ENCODE results near the gene TLR3. TPM values are rescaled to one million over a fixed set of nuclear protein-coding genes. Genes with fewer than 3 reads are reported as not detected.

TLR3 gene
- total and polyA plus RNA-seq, 2 donors (not counting 3 experiments of a cell fraction or from before 2014, with no cell fraction given): 1.6 to 5.2 TPM

- Histone ChIP-seq H3K36me3 (ENCODE audit: control insufficient read depth in 2 of 2, extremely low read depth in 1 of 2, insufficient read depth in 2 of 2, low read length in 2 of 2) (no peaks in the 10 kb centered on the region), H3K79me2 (ENCODE audit: control insufficient read depth, insufficient read depth, low read length) (no peaks in the 10 kb centered on the region), H3K9ac (replicated peaks; ENCODE audit: extremely low read depth, insufficient read depth, low read length) (no peak overlapping the region), H3K27me3 (ENCODE audit: control insufficient read depth in 2 of 2, insufficient read depth in 2 of 2, low read length in 2 of 2) (peaks cover 28 to 33% of the 10 kb centered on the region in 2 experiments), H3K4me1 (ENCODE audit: control insufficient read depth, extremely low read depth, insufficient read depth, low read length) (peaks cover 3% of the 10 kb centered on the region), H4K20me1 (replicated peaks; ENCODE audit: control insufficient read depth, extremely low read depth, insufficient read depth, low read length) (no peaks in the 10 kb centered on the region), H3K9me3 (replicated peaks; ENCODE audit: control insufficient read depth, insufficient read depth, low read length) (no peaks in the 10 kb centered on the region), H3K4me3 (replicated peaks in 1 of 3; ENCODE audit: insufficient read depth in 1 of 3, low read depth in 1 of 3, low read length in 3 of 3) (no peak overlapping the region), H3K9me1 (replicated peaks; ENCODE audit: control insufficient read depth, extremely low read depth, insufficient read depth, low read length) (no peaks in the 10 kb centered on the region), H2AFZ (ENCODE audit: low read depth, low read length) (no peak overlapping the region), H3K4me2 (ENCODE audit: insufficient read depth, low read length) (no peak overlapping the region), H3K27ac (ENCODE audit: insufficient read depth, low read depth, low read length) (no peak overlapping the region)
- FAIRE-seq: peak; percentile 55
- POLR2A ChIA-PET: no interaction called here
- CTCF ChIA-PET: interaction anchor here (1.5 kb wide), 1 partner anchor 32 kb away, joined by 9 read pairs; no protein-coding TSS in a partner anchor
- TF ChIP-seq FOS (IDR thresholded peaks at IDR 0.05; ENCODE audit: borderline replicate concordance, insufficient read depth, low read length): no peak
- no peak for TF ChIP-seq GATA2 (IDR thresholded peaks at IDR 0.05; ENCODE audit: insufficient read depth, insufficient read length, low read depth, low read length)
- no peak for TF ChIP-seq POLR2A (IDR thresholded peaks at IDR 0.05; ENCODE audit: low read depth, low read length)
- TF ChIP-seq POLR2AphosphoS5 (IDR thresholded peaks at IDR 0.05; ENCODE audit: insufficient read depth, low read depth, low read length): no peak
- peak; percentile 5 for TF ChIP-seq EZH2 (IDR thresholded peaks at IDR 0.05; ENCODE audit: borderline replicate concordance, low read depth, low read length, severe bottlenecking)
- no TSS peak for BruUV-seq (replicated peaks)
- DNase-seq (ENCODE audit: low read depth, low spot score): no peak
- dilution Hi-C loops (cut with MboI; ENCODE audit: extremely low pct_ligation_motif_present, low sequenced_read_pairs) (no loop called here), intact Hi-C loops (cut with micrococcal nuclease) (no loop called here)
Measured at GRCh38 chr4:186105647-186106321, 36.8 kb downstream of the TLR3 start.

GRCh38 chr4:186107947-186108346 is 39.0 kb downstream of the TLR3 start:
- Histone ChIP-seq H3K27me3 (ENCODE audit: control insufficient read depth in 2 of 2, insufficient read depth in 2 of 2, low read length in 2 of 2) (peaks cover 27 to 32% of the 10 kb centered on the region in 2 experiments), H3K9me1 (replicated peaks; ENCODE audit: control insufficient read depth, extremely low read depth, insufficient read depth, low read length) (no peaks in the 10 kb centered on the region), H3K27ac (ENCODE audit: insufficient read depth, low read depth, low read length) (no peak overlapping the region), H4K20me1 (replicated peaks; ENCODE audit: control insufficient read depth, extremely low read depth, insufficient read depth, low read length) (no peaks in the 10 kb centered on the region), H3K9ac (replicated peaks; ENCODE audit: extremely low read depth, insufficient read depth, low read length) (no peak overlapping the region), H3K36me3 (ENCODE audit: control insufficient read depth in 2 of 2, extremely low read depth in 1 of 2, insufficient read depth in 2 of 2, low read length in 2 of 2) (no peaks in the 10 kb centered on the region), H3K79me2 (ENCODE audit: control insufficient read depth, insufficient read depth, low read length) (no peaks in the 10 kb centered on the region), H2AFZ (ENCODE audit: low read depth, low read length) (no peak overlapping the region), H3K9me3 (replicated peaks; ENCODE audit: control insufficient read depth, insufficient read depth, low read length) (no peaks in the 10 kb centered on the region), H3K4me2 (ENCODE audit: insufficient read depth, low read length) (no peak overlapping the region), H3K4me3 (replicated peaks in 1 of 3; ENCODE audit: insufficient read depth in 1 of 3, low read depth in 1 of 3, low read length in 3 of 3) (no peak overlapping the region), H3K4me1 (ENCODE audit: control insufficient read depth, extremely low read depth, insufficient read depth, low read length) (peaks cover 3% of the 10 kb centered on the region)
- CTCF ChIA-PET: no interaction called here
- BruUV-seq (replicated peaks): no TSS peak
- no peak for TF ChIP-seq GATA2 (IDR thresholded peaks at IDR 0.05; ENCODE audit: insufficient read depth, insufficient read length, low read depth, low read length)
- no peak for TF ChIP-seq MYC (IDR thresholded peaks at IDR 0.05; ENCODE audit: low read depth, low read length)
- no peak for TF ChIP-seq JUN (IDR thresholded peaks at IDR 0.05; ENCODE audit: borderline replicate concordance, insufficient read depth, insufficient read length, low read depth)
- no peak for TF ChIP-seq CTCF (IDR thresholded peaks at IDR 0.05; ENCODE audit: extremely low read depth in 1 of 2, insufficient read depth in 1 of 2, low read depth in 1 of 2, low read length in 2 of 2)
- TF ChIP-seq EZH2 (IDR thresholded peaks at IDR 0.05; ENCODE audit: borderline replicate concordance, low read depth, low read length, severe bottlenecking): no peak
- TF ChIP-seq POLR2A (IDR thresholded peaks at IDR 0.05; ENCODE audit: low read depth, low read length): no peak
- no peak for TF ChIP-seq POLR2AphosphoS5 (IDR thresholded peaks at IDR 0.05; ENCODE audit: insufficient read depth, low read depth, low read length)
- no peak for TF ChIP-seq FOS (IDR thresholded peaks at IDR 0.05; ENCODE audit: borderline replicate concordance, insufficient read depth, low read length)
- TF ChIP-seq MAX (IDR thresholded peaks at IDR 0.05; ENCODE audit: insufficient read depth, insufficient read length): no peak
- DNase-seq (ENCODE audit: low read depth, low spot score) (no peak), FAIRE-seq (no peak)
- intact Hi-C loops (cut with micrococcal nuclease): no loop called here
- POLR2A ChIA-PET: no interaction called here
- dilution Hi-C loops (cut with MboI; ENCODE audit: extremely low pct_ligation_motif_present, low sequenced_read_pairs): no loop called here
